ENCODE measurements around the gene HOXB7.

GRCh38 chr17:48617471-48618255 lies 6.8 kb upstream of the HOXB7 start:
- no peak for TF ChIP-seq CTCF (IDR thresholded peaks at IDR 0.05; ENCODE audit: low read depth, low read length)
- TF ChIP-seq EZH2phosphoT487 (IDR thresholded peaks at IDR 0.05; ENCODE audit: low read depth): no peak

Measured in OCI-LY3 (cell line).